Ascending aorta (tissue), 2 donors: Measurements from ENCODE around the gene SPATA2L. TPM values are rescaled to one million over a fixed set of nuclear protein-coding genes. Genes with fewer than 3 reads are reported as not detected.

ENCODE experiments used
- DNase-seq, 2 donors: peaks; one replicate each; pipeline ENCODE4 v3.0.0-alpha.2; 2019; ENCODE audit warnings: low spot score in 2 of 2
- H3K27ac ChIP-seq, 2 donors: fragments of 200-600 bp; sonication (generic); one replicate each; pipeline ENCODE4 v1.5.1; 2016 to 2017; ENCODE audit warnings: mild to moderate bottlenecking in 1 of 2
- H3K27me3 ChIP-seq: fragments of 200-600 bp; sonication (generic); one replicate; pipeline ENCODE4 v1.5.1; 2017
- H3K36me3 ChIP-seq, 2 donors: fragments of 200-600 bp; sonication (generic); one replicate each; pipeline ENCODE4 v1.5.1; 2016
- H3K4me1 ChIP-seq, 2 donors: fragments of 200-600 bp; sonication (generic); one replicate each; pipeline ENCODE4 v1.5.1; 2016 to 2017; ENCODE audit warnings: mild to moderate bottlenecking in 1 of 2
- H3K4me3 ChIP-seq, 2 donors: fragments of 200-600 bp; sonication (generic); one replicate each; pipeline ENCODE4 v1.5.1; 2016 to 2017; ENCODE audit warnings: mild to moderate bottlenecking in 1 of 2
- H3K9me3 ChIP-seq, 2 donors: fragments of 200-600 bp; sonication (generic); one replicate each; pipeline ENCODE4 v1.5.1; 2016
- intact Hi-C: fragments of 100-400 bp; cut with DNase I; formaldehyde crosslinking; loops from one replicate; pipeline ENCODE4 v1.15.1; 2023
- total RNA-seq: library from RNA; depleted of rRNA; stranded (reverse); fragments of >200 nt; gene quantifications from one replicate; pipeline ENCODE4 v1.1.0, GENCODE V29; 2016
- TF ChIP-seq, protein P1 (sequence below), 3 experiments: fragments of 200-600 bp in 2 of 3; fragments of 450-650 bp in 1 of 3; sonication (generic) in 2 of 3; IDR thresholded peaks; one replicate each; pipeline ENCODE4 v1.5.1; 2016 to 2019; ENCODE audit warnings: antibody characterized with exemption in 3 of 3, mild to moderate bottlenecking in 1 of 3, moderate library complexity in 1 of 3

Gene SPATA2L
- total RNA-seq, 1 donor from 2014 or later: 34.7 TPM

DNA sequence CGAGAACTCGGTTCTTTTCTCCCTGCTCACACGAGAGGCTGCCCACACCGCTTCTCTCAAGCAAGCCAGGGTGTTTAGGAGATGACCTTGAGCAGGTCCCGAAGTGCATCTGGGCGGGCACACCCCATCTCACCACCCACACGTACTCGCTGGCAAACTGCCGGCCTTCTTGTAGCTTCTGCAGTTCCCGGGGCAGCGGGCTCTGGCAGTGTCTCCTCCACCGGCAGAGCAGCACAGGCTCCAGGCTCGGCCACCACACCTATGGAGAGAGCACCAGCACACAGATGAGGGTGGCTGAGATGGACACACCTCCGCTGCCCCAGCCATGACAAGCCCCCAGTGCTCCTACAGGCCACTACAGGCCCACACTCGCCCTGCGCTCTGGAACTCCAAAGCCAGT is 43.3 kb upstream of the SPATA2L start:
- no peak overlapping the region for H3K27ac ChIP-seq
- intact Hi-C loops: no loop called here
- TF ChIP-seq, protein P1, sequence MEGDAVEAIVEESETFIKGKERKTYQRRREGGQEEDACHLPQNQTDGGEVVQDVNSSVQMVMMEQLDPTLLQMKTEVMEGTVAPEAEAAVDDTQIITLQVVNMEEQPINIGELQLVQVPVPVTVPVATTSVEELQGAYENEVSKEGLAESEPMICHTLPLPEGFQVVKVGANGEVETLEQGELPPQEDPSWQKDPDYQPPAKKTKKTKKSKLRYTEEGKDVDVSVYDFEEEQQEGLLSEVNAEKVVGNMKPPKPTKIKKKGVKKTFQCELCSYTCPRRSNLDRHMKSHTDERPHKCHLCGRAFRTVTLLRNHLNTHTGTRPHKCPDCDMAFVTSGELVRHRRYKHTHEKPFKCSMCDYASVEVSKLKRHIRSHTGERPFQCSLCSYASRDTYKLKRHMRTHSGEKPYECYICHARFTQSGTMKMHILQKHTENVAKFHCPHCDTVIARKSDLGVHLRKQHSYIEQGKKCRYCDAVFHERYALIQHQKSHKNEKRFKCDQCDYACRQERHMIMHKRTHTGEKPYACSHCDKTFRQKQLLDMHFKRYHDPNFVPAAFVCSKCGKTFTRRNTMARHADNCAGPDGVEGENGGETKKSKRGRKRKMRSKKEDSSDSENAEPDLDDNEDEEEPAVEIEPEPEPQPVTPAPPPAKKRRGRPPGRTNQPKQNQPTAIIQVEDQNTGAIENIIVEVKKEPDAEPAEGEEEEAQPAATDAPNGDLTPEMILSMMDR (IDR thresholded peaks at IDR 0.05): no peak
- H3K36me3 ChIP-seq: peaks cover 4 to 13% of the 10 kb centered on the region in 2 donors
- no peak overlapping the region for H3K4me3 ChIP-seq
- H3K27me3 ChIP-seq: no peaks in the 10 kb centered on the region
- H3K9me3 ChIP-seq: no peaks in the 10 kb centered on the region
- no peak for DNase-seq
- no peaks in the 10 kb centered on the region for H3K4me1 ChIP-seq

DNA sequence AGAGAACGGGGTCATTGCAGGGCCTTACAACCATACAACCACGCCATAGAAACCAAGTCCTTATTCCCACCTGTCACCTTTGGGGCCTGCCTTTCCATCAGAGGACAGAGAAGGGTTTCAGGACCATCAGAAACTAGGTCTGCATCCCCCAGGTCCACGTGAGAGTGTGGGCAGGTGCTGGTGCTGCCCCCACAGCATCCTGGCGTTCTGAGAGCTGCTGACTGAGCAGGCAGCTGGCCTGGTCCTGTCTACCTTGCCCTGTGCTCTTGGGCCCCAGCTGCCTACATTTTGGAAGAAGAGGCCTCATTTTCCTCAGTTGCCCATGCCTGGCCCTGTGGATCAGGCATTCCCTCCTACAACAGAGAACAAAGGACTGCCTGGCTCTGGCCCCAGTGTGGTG is 41.4 kb upstream of the SPATA2L start:
- no peak for DNase-seq
- intact Hi-C loops: no loop called here
- no peaks in the 10 kb centered on the region for H3K9me3 ChIP-seq
- H3K27me3 ChIP-seq: no peaks in the 10 kb centered on the region
- TF ChIP-seq, protein P1 (IDR thresholded peaks at IDR 0.05): no peak
- peaks cover 21 to 32% of the 10 kb centered on the region in 2 donors for H3K36me3 ChIP-seq
- no peak overlapping the region for H3K27ac ChIP-seq
- H3K4me3 ChIP-seq: no peak overlapping the region
- no peaks in the 10 kb centered on the region for H3K4me1 ChIP-seq

DNA sequence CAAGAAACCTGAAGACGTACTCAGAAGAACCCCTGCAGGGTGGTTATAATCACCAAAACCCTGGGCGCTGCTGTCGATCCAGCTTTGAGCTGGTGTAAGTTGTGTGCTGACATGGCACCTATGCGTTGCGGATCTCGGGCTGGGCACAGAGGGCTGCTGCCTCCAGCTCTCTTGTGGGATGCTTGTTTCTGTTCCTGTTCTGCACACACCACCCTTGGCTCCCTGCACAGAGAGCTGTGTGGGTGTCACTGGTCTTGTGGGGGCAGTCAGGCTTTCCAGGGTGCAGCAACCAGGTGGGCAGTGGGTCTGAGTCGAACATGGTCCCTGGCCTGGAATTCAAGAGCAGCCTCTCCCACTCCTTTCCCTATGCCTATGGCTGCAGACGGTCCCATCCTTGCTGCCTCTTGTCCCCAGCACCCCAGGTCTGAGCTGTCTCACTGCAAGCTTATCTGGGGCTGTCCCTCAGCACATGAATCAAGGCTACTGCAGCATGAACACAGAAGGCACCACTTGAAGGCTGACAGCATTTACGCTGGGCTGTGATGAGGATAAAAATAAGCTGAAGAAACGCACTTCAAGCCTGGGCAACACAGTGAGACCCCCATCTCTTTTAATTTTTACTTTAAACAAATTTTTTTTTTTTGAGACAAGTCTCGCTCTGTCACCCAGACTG is 40.0 kb upstream of the SPATA2L start:
- Histone ChIP-seq H3K9me3 (no peaks in the 10 kb centered on the region), H3K4me3 (no peak overlapping the region), H3K4me1 (no peaks in the 10 kb centered on the region), H3K27ac (no peak overlapping the region), H3K36me3 (peaks cover 35 to 37% of the 10 kb centered on the region in 2 donors), H3K27me3 (no peaks in the 10 kb centered on the region)
- intact Hi-C loops: no loop called here
- DNase-seq: no peak
- TF ChIP-seq, protein P1 (IDR thresholded peaks at IDR 0.05): no peak

DNA sequence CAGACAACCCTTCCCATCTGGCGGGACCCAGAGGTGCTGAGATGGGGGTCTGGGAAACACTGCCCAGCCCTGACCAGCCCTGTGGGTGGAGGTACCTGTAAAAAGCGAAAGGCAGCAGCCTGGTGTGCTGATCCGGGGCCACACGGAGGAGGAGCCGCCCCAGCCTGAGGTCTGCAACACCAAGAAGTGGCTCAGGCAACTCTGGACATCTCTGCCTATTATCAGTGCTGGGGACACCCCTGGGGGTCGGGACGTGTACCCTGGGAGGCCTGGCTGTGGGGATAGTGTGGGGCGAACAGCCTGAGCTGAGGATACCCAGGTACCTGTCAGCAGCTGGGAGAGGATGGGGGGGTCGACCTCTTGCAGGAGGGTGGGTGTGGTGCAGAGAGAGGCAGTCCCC is 37.9 kb upstream of the SPATA2L start:
- intact Hi-C loops: no loop called here
- DNase-seq: no peak
- TF ChIP-seq, protein P1 (IDR thresholded peaks at IDR 0.05): no peak
- Histone ChIP-seq H3K27ac (no peak overlapping the region), H3K27me3 (no peaks in the 10 kb centered on the region), H3K9me3 (no peaks in the 10 kb centered on the region), H3K4me1 (no peaks in the 10 kb centered on the region), H3K4me3 (no peak overlapping the region), H3K36me3 (peaks cover 48 to 57% of the 10 kb centered on the region in 2 donors)

DNA sequence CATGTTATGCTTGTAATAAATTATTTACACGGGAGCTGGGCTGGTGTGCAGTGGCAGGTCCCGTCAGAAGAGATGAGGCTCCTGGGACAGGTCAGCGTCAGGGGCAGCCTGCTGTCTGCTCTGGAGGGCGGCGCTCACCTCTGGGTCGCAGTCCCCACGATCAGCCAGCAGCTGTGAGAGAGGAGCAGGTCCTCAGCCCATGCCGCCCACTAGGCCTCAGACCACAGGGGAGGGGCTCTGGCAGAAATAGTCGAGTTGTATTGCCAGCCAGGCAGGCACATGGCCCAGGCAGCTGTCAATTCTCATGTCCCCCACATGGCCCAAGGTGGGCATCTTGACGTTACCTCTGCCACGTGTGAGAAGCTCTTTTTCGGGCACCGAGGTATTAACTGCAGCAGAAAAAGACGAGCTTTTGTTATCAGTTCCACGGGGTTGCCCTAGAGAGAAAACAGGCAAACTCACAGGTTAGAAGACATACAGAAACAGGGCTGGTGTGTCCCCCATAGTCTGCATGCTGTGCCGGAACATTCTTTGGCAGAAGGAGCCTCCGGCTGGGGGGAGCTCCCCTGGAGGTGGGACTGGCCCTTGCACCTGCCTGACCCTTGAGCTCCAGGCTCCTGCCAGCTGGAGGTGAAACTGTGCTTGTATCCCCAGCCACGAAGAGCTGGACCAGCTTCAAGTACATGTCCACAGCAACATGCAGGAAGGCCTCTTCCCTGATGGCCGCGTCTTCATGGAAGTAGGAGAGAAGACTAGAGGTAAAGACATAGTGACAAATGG is 37.2 kb upstream of the SPATA2L start:
- intact Hi-C loops: no loop called here
- TF ChIP-seq, protein P1 (IDR thresholded peaks at IDR 0.05): no peak
- no peak for DNase-seq
- H3K27ac ChIP-seq: no peak overlapping the region
- H3K4me3 ChIP-seq: no peak overlapping the region
- no peaks in the 10 kb centered on the region for H3K4me1 ChIP-seq
- H3K36me3 ChIP-seq: peaks cover 55 to 63% of the 10 kb centered on the region in 2 donors
- no peaks in the 10 kb centered on the region for H3K27me3 ChIP-seq
- no peaks in the 10 kb centered on the region for H3K9me3 ChIP-seq
